Prostate gland (tissue), 2 donors: ENCODE results near the gene PLCB1. TPM values are rescaled to one million over a fixed set of nuclear protein-coding genes. Genes with fewer than 3 reads are reported as not detected.
A peak's percentile ranks its signal among the peaks of the same experiment; 100 is the strongest.

Experiments
- DNase-seq: peaks from one replicate; pipeline ENCODE4 v3.0.0-alpha.2; 2019; ENCODE audit warnings: low spot score
- H3K27ac ChIP-seq, 2 donors: fragments of 200-600 bp; sonication (generic); 2 replicates each; pipeline ENCODE4 v1.5.1; 2017 to 2019
- H3K27me3 ChIP-seq: fragments of 200-600 bp; sonication (generic); replicated peaks from 2 replicates; pipeline ENCODE4 v1.5.1; 2019; ENCODE audit not compliant: insufficient read depth
- H3K36me3 ChIP-seq, 2 donors: fragments of 200-600 bp; sonication (generic); 1 replicate in 1 of 2; 2 replicates in 1 of 2; pipeline versions ENCODE4 v1.5.1 to v1.8.1; 2017 to 2019
- H3K4me1 ChIP-seq: fragments of 200-600 bp; sonication (generic); replicated peaks from 2 replicates; pipeline ENCODE4 v1.5.1; 2019
- H3K4me3 ChIP-seq, 2 donors: fragments of 200-600 bp; sonication (generic); 2 replicates each; pipeline ENCODE4 v1.5.1; 2017 to 2019
- H3K9me3 ChIP-seq: fragments of 200-600 bp; sonication (generic); 2 replicates; pipeline ENCODE4 v1.5.1; 2017
- CTCF ChIP-seq, 4 experiments: fragments of 200-600 bp in 2 of 4; fragments of 450-650 bp in 2 of 4; sonication (generic) in 2 of 4; IDR thresholded peaks; 1 replicate in 3 of 4; 2 replicates in 1 of 4; pipeline ENCODE4 v1.5.1; 2016 to 2019; ENCODE audit warnings: antibody characterized with exemption in 4 of 4, mild to moderate bottlenecking in 2 of 4, moderate library complexity in 2 of 4
- POLR2A ChIP-seq: fragments of 450-650 bp; IDR thresholded peaks from one replicate; pipeline ENCODE4 v1.6.1; 2016; ENCODE audit warnings: antibody characterized with exemption, mild to moderate bottlenecking
- POLR2AphosphoS5 ChIP-seq: sonication (generic); formaldehyde crosslinking; IDR thresholded peaks from one replicate; pipeline ENCODE4 v1.6.1; 2017; ENCODE audit warnings: antibody characterized with exemption
- WGBS: methylation state at CpG from one replicate; pipeline ENCODE4 v1.1.5; 2018; 5-methylcytosine and 5-hydroxymethylcytosine counted together
- intact Hi-C: fragments of 100-400 bp; cut with DNase I; formaldehyde crosslinking; loops from one replicate; pipeline ENCODE4 v1.14.2; 2022
- total RNA-seq, 2 donors: library from RNA; depleted of rRNA; stranded (reverse); fragments of >200 nt; gene quantifications; one replicate each; pipeline ENCODE4 v1.1.0, GENCODE V29; 2016

The PLCB1 gene
- total RNA-seq, 2 donors from 2014 or later, result 24.3 to 26.3 TPM

- Histone ChIP-seq H3K4me1 (no peaks in the 10 kb centered on the region), H3K4me3 (no peak overlapping the region)
- intact Hi-C loops, result no loop called here
These were observed 656.8 kb downstream of the PLCB1 start for GRCh38 chr20:8788831-8789230.

GRCh38 chr20:8790442-8791074 lies 658.5 kb downstream of the PLCB1 start:
- H3K4me1 ChIP-seq, result no peaks in the 10 kb centered on the region
- no peak for TF ChIP-seq POLR2AphosphoS5
- TF ChIP-seq POLR2A, result no peak
- TF ChIP-seq CTCF (IDR thresholded peaks at IDR 0.05), result peak; percentile 52 to 93 (median 81)
- WGBS, result 55% methylated on average over 5 of the region's 5 CpGs
- no peak overlapping the region for H3K27ac ChIP-seq
- no peaks in the 10 kb centered on the region for H3K9me3 ChIP-seq
- no peak for DNase-seq
- H3K27me3 ChIP-seq, result no peaks in the 10 kb centered on the region
- intact Hi-C loops, result loop anchor here (2.0 kb wide), 1 partner anchor 568 kb away; no protein-coding TSS in a partner anchor
- no peak overlapping the region for H3K4me3 ChIP-seq
- H3K36me3 ChIP-seq, result no peaks in the 10 kb centered on the region

More at GRCh38 chr20:8788831-8789230, 656.8 kb downstream of the PLCB1 start:
- H3K27me3 ChIP-seq, result no peaks in the 10 kb centered on the region
- no peak overlapping the region for H3K27ac ChIP-seq
- H3K9me3 ChIP-seq, result no peaks in the 10 kb centered on the region
- H3K36me3 ChIP-seq, result no peaks in the 10 kb centered on the region
- DNase-seq, result no peak
- TF ChIP-seq POLR2AphosphoS5 (no peak), CTCF (IDR thresholded peaks at IDR 0.05) (no peak), POLR2A (no peak)

- intact Hi-C loops, result no loop called here
- WGBS, result 90% methylated on average over 6 of the region's 6 CpGs
- TF ChIP-seq POLR2AphosphoS5, result no peak
- no peak for TF ChIP-seq CTCF (IDR thresholded peaks at IDR 0.05)
- TF ChIP-seq POLR2A, result no peak
These were observed 663.3 kb downstream of the PLCB1 start for GRCh38 chr20:8795404-8795803.

GRCh38 chr20:8796088-8796660 lies 664.1 kb downstream of the PLCB1 start:
- H3K27me3 ChIP-seq, result no peaks in the 10 kb centered on the region
- 52% methylated on average over 5 of the region's 5 CpGs for WGBS
- H3K27ac ChIP-seq, result no peak overlapping the region
- intact Hi-C loops, result no loop called here
- TF ChIP-seq CTCF (IDR thresholded peaks at IDR 0.05), result no peak
- no peak for TF ChIP-seq POLR2A
- no peak for TF ChIP-seq POLR2AphosphoS5
- H3K36me3 ChIP-seq, result no peaks in the 10 kb centered on the region
- no peaks in the 10 kb centered on the region for H3K9me3 ChIP-seq
- DNase-seq, result no peak
- no peak overlapping the region for H3K4me3 ChIP-seq
- H3K4me1 ChIP-seq, result no peaks in the 10 kb centered on the region

More at GRCh38 chr20:8795404-8795803, 663.3 kb downstream of the PLCB1 start:
- Histone ChIP-seq H3K27ac (no peak overlapping the region), H3K36me3 (no peaks in the 10 kb centered on the region), H3K4me3 (no peak overlapping the region), H3K9me3 (no peaks in the 10 kb centered on the region), H3K4me1 (no peaks in the 10 kb centered on the region), H3K27me3 (no peaks in the 10 kb centered on the region)
- DNase-seq, result no peak

- no peaks in the 10 kb centered on the region for H3K4me1 ChIP-seq
- no peak overlapping the region for H3K4me3 ChIP-seq
- no peaks in the 10 kb centered on the region for H3K27me3 ChIP-seq
- intact Hi-C loops, result no loop called here
- no peaks in the 10 kb centered on the region for H3K36me3 ChIP-seq
- H3K9me3 ChIP-seq, result no peaks in the 10 kb centered on the region
- no peak for DNase-seq
- TF ChIP-seq CTCF (IDR thresholded peaks at IDR 0.05) (no peak), POLR2AphosphoS5 (no peak), POLR2A (no peak)
- no peak overlapping the region for H3K27ac ChIP-seq
These were observed 666.4 kb downstream of the PLCB1 start for GRCh38 chr20:8798505-8798904.
